ENCODE measurements around the gene PFDN4. TPM values are rescaled to one million over a fixed set of nuclear protein-coding genes. Genes with fewer than 3 reads are reported as not detected.
A peak's percentile ranks its signal among the peaks of the same experiment; 100 is the strongest.

The PFDN4 gene, protein sequence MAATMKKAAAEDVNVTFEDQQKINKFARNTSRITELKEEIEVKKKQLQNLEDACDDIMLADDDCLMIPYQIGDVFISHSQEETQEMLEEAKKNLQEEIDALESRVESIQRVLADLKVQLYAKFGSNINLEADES
- polyA plus RNA-seq (2012; ENCODE audit: low read depth, missing spikeins) = 73.5 TPM

DNA sequence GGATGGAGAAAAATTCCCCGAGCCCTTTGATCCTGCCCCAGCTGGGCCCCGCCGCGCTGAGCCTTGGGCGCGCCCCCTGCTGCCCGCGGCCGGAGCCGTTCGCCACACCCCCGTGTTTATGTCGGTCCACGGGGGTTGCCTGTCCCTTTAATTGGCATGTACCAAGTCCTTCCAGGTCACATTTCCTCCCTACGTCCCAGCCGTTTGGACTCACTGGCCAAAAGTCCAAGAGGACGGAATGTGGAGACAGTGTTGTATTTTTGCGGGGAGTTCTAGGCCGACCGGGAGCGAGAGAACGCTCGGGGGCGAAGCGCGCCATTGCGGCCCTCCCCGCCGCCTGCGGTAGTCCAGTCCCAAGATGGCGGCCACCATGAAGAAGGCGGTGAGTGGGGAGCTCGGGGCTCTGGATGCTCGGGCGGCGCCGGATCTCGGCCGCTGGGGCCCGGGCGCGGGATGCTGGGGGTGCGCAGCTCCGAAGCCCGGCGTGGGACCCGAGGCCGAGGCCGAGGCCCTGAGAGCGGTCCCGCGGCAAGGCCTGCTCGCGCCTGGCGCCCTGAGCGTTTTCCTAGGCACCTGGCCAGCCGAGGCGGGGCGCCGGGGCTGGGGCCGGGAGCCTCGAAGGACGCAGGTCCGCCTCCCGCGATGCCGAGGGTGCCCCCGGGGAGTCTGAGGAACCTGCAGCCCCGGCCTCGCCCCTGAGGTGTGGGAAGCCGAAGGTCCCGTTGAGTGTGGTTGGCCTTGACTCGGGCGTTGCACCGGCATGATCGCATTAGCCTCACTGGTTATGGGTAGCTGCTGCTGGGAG, at the start of gene PFDN4:
Gene PFDN4, plus strand, starts transcription at position 345 of the 805 bp plus-strand sequence. Its CDS starts 14 bp downstream, at position 359.
- peak; percentile 82 for DNase-seq (ENCODE audit: insufficient read length, low spot score)
- no peak for TF ChIP-seq POU2F2 (IDR thresholded peaks at IDR 0.05; ENCODE audit: low read depth, low read length)
- peak; percentile 81 for TF ChIP-seq TAF1 (IDR thresholded peaks at IDR 0.05; ENCODE audit: low read depth, low read length)
- TF ChIP-seq POLR2AphosphoS5 (IDR thresholded peaks at IDR 0.05; ENCODE audit: low read depth, low read length) = no peak
- 0 out of 2 replicates have a peak, but pooled peaks have one; percentile 27 for TF ChIP-seq POLR2A (IDR thresholded peaks at IDR 0.05; ENCODE audit: low read depth, low read length)
- TF ChIP-seq SPI1 (IDR thresholded peaks at IDR 0.05; ENCODE audit: low read depth, low read length) = no peak
- no peak for TF ChIP-seq PAX5 (IDR thresholded peaks at IDR 0.05; ENCODE audit: insufficient read depth, low read length, severe bottlenecking)
- FAIRE-seq = peak; percentile 92

DNA sequence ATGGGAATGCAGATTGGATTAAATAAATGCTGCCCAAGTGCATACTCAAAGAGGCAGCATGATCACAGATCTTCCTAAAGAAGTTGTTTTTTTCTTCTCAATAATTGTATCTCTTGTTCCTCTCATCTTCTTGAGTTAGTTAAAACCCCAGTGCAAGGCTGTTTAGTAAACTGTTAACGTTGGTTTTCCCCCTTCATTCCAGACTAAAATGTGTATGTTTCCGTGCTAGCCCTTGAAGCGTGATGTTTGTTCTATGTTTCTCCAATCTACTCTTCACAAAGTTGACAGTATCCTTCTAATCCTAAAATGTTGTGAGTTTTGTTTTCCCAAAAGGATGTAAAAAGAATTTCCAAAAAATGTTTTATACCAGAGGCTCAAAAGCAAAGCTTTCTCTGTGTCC, 49.7 kb upstream of the PFDN4 start:
- no peak for FAIRE-seq
- TF ChIP-seq TAF1 (IDR thresholded peaks at IDR 0.05; ENCODE audit: low read depth, low read length) = no peak
- TF ChIP-seq PAX5 (IDR thresholded peaks at IDR 0.05; ENCODE audit: insufficient read depth, low read length, severe bottlenecking) = no peak
- TF ChIP-seq POLR2AphosphoS5 (IDR thresholded peaks at IDR 0.05; ENCODE audit: low read depth, low read length) = no peak
- TF ChIP-seq POU2F2 (IDR thresholded peaks at IDR 0.05; ENCODE audit: low read depth, low read length) = no peak
- no peak for TF ChIP-seq POLR2A (IDR thresholded peaks at IDR 0.05; ENCODE audit: low read depth, low read length)
- no peak for TF ChIP-seq SPI1 (IDR thresholded peaks at IDR 0.05; ENCODE audit: low read depth, low read length)
- DNase-seq (ENCODE audit: insufficient read length, low spot score) = no peak

DNA sequence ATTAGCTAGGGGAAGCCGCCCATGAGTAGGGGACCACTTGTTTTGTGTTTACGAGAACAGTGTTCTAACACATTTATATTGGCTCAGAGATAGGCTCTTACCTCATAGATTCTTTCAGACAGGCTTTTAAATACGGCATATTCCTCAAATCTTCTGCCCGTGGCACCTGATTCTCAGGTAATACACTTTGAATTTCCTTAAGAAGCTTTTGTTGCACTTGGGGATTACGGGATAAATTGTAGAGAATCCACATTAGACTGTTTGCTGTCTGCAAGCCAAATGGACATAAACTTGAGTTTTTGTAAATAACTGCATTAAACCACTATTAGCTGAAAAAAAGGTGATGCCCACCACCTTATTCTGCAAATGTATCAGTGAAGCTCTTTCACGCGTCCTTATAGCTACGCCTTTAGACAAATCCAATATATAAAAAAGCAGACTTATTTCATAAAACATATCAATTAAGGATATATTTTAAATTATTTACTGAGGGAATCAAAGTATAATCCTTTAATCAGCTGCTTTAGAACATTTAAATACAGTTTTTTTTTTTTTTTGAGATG, 49.0 kb upstream of the PFDN4 start:
- no peak for TF ChIP-seq POLR2A (IDR thresholded peaks at IDR 0.05; ENCODE audit: low read depth, low read length)
- DNase-seq (ENCODE audit: insufficient read length, low spot score) = no peak
- FAIRE-seq = no peak

DNA sequence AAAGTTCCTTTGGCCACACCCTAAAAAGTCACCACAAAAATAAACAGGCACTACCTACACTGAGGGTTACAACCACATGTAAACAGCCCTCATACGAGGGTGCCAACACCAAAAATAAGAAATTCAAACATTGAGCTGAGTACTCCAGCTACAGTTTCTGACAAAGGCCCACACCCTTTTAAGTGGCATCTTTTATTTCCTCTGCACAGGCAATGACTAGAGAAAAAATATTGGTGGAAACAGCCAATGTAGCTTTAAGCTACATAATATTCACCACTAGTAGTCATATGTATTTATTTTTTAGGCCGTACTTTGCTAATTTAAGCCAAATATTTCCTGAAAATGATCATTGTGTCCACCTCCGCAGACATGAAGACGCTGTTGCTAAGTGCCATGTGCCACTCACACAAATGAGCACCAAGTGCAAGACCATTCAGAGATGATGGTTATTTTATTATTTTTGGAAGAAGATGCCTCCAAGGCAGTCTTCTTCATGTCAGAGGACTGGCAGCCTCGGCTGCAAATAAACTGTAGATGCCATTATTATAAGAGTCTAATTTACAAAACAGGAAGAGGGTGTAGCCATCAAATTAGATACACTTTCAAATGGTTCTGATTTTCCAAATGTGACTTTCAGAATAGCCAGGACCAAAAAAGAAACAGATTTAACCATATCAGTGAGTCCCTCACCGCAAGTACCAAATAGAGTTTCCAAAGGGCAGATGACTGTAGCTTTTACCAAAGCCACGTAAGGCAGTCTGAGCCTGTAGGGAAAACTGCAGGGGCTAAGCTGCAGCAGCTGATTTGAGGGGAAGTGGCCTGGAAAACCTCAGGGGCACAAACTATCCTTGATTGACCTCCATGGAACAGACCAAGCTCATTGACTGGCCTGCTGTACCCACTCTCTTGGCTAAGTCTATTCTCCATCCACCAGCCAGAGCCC, 47.6 kb upstream of the PFDN4 start:
- no peak for TF ChIP-seq TAF1 (IDR thresholded peaks at IDR 0.05; ENCODE audit: low read depth, low read length)
- no peak for FAIRE-seq
- no peak for DNase-seq (ENCODE audit: insufficient read length, low spot score)

DNA sequence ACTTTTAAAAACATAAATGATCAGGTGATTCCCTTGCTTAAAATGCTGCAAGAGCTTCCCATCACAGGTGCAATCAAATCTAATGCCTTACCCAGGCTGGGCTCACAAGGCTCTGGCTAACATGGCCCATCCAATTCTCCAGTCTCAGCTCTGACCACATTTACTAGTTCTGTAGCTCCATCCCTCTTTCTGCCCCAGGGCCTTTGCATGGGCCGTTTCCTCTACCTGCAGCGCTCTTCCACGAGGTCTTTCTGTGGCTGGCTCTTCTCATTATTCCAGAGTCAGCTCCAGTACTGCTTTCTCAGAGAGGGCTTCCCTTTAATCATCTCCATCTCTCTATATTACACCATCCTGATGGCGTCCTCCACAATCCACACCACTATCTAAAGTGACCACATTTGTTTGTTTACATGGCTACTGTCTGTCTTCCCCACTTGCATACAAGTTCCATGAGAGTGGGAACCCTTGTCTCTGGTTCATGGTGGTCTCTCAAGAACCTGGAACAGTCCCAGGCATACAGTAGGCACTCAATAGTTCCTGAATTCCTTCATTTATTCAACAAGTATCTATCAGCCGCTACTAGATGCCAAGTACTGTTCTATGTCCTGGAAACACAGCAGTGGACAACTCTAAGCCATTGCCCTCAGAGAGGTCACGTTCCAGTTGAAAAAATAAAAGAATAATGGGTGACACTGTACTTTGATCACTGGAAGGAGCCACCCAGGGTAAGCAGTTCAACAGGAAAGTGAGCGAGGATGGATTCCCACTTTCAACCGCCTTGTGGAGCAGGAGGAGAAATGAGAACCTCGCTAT, 46.7 kb upstream of the PFDN4 start:
- no peak for DNase-seq (ENCODE audit: insufficient read length, low spot score)

DNA sequence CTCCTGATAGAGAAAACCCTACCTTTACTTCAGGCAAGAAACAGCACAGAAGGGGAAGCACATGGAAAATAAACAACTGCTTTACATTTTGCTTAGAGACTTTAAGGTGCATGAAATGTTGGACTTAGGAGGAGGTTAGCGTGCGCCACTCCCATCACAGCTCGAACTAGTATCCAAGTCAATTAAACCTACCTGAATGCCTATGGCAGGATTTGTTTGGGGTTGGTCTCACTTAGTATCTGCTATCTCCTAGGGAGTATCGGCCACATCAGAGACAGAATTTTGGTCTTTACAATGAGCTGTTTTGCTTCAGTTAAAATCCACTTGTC, 46.1 kb upstream of the PFDN4 start:
- no peak for DNase-seq (ENCODE audit: insufficient read length, low spot score)
- no peak for TF ChIP-seq POLR2A (IDR thresholded peaks at IDR 0.05; ENCODE audit: low read depth, low read length)
- TF ChIP-seq SPI1 (IDR thresholded peaks at IDR 0.05; ENCODE audit: low read depth, low read length) = no peak
- TF ChIP-seq TAF1 (IDR thresholded peaks at IDR 0.05; ENCODE audit: low read depth, low read length) = no peak
- no peak for TF ChIP-seq PAX5 (IDR thresholded peaks at IDR 0.05; ENCODE audit: insufficient read depth, low read length, severe bottlenecking)
- no peak for TF ChIP-seq POLR2AphosphoS5 (IDR thresholded peaks at IDR 0.05; ENCODE audit: low read depth, low read length)

More for the DNA sequence above, 46.7 kb upstream of the PFDN4 start:
- no peak for FAIRE-seq
- TF ChIP-seq POU2F2 (IDR thresholded peaks at IDR 0.05; ENCODE audit: low read depth, low read length) = no peak
- TF ChIP-seq SPI1 (IDR thresholded peaks at IDR 0.05; ENCODE audit: low read depth, low read length) = no peak
- TF ChIP-seq PAX5 (IDR thresholded peaks at IDR 0.05; ENCODE audit: insufficient read depth, low read length, severe bottlenecking) = no peak
- no peak for TF ChIP-seq TAF1 (IDR thresholded peaks at IDR 0.05; ENCODE audit: low read depth, low read length)
- TF ChIP-seq POLR2AphosphoS5 (IDR thresholded peaks at IDR 0.05; ENCODE audit: low read depth, low read length) = no peak
- no peak for TF ChIP-seq POLR2A (IDR thresholded peaks at IDR 0.05; ENCODE audit: low read depth, low read length)

DNA sequence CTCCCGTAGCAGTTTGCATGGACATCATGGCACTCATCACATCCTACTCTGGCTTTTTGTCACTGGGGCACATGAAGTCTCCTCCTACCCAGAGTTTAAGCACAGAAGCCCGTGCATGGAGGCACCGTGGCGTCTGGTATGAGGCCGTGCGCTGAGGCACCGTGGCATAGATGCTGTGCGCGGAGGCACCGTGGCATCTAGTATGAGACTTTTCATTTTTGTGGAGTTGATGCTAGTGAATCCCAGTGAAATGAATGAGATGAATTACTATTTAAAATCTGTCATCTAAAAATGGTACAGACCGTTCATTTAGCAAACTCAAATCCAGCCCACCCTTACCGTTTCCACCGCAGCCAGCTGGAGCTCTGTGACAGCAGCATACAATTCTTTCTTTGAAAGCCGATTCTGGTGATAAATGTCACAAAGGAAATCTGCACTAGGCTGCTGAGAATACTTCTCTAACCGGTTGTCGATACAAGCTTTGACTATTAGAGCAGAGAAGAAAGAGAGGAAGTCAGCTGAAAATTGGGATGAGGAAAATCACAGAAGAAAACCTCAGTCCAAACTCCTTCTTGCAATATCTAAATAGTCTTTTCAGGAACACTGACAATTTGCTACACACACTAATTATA, 45.4 kb upstream of the PFDN4 start:
- FAIRE-seq (no peak), DNase-seq (ENCODE audit: insufficient read length, low spot score) (no peak)
- TF ChIP-seq POLR2A (IDR thresholded peaks at IDR 0.05; ENCODE audit: low read depth, low read length) (no peak), PAX5 (IDR thresholded peaks at IDR 0.05; ENCODE audit: insufficient read depth, low read length, severe bottlenecking) (no peak), SPI1 (IDR thresholded peaks at IDR 0.05; ENCODE audit: low read depth, low read length) (no peak), POU2F2 (IDR thresholded peaks at IDR 0.05; ENCODE audit: low read depth, low read length) (no peak), POLR2AphosphoS5 (IDR thresholded peaks at IDR 0.05; ENCODE audit: low read depth, low read length) (no peak), TAF1 (IDR thresholded peaks at IDR 0.05; ENCODE audit: low read depth, low read length) (no peak)

More for the DNA sequence above, 46.1 kb upstream of the PFDN4 start:
- no peak for FAIRE-seq

DNA sequence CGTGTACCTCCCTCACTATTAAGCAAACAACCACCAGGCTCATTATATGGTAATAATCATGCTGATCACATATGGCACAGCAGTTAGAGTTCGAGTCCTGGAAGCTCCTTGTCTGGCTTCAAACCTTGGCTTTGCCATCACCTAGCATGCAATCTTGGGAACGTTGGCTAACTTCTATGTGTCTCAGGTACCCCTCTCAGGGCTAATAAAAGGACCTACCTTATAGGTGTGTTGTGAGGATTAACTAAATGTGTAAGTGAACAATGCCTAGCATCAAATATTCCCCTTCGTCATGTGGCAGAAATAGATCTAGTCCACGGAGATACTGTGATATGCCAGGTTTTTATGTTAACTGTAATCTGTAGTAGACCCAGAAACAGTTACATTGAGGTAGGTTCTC, 44.5 kb upstream of the PFDN4 start:
- no peak for TF ChIP-seq SPI1 (IDR thresholded peaks at IDR 0.05; ENCODE audit: low read depth, low read length)
- TF ChIP-seq POU2F2 (IDR thresholded peaks at IDR 0.05; ENCODE audit: low read depth, low read length) = no peak
- TF ChIP-seq POLR2A (IDR thresholded peaks at IDR 0.05; ENCODE audit: low read depth, low read length) = no peak
- no peak for TF ChIP-seq TAF1 (IDR thresholded peaks at IDR 0.05; ENCODE audit: low read depth, low read length)
- no peak for TF ChIP-seq PAX5 (IDR thresholded peaks at IDR 0.05; ENCODE audit: insufficient read depth, low read length, severe bottlenecking)
- TF ChIP-seq POLR2AphosphoS5 (IDR thresholded peaks at IDR 0.05; ENCODE audit: low read depth, low read length) = no peak
- DNase-seq (ENCODE audit: insufficient read length, low spot score) (no peak), FAIRE-seq (no peak)

Measured in GM12891 (cell line).